Measurements from ENCODE around the gene UPF2.

- no peak for TF ChIP-seq CTCF (IDR thresholded peaks at IDR 0.05)
- no peak for TF ChIP-seq ZFX (IDR thresholded peaks at IDR 0.05; ENCODE audit: borderline replicate concordance)
Observed at GRCh38 chr10:12081879-12082557, 39.4 kb upstream of the UPF2 start.
